H1 (cell line): ENCODE measurements around the gene POLE. TPM values are rescaled to one million over a fixed set of nuclear protein-coding genes. Genes with fewer than 3 reads are reported as not detected.

ENCODE experiments used
- CTCF ChIA-PET: fragments of 300-600 bp; sonication (Branson Sonifier 250); formaldehyde crosslinking; loops from one replicate; lab custom pipeline; 2021; ENCODE audit not compliant: partially characterized antibody; lab: Charles Lee
- POLR2A ChIA-PET: fragments of 300-600 bp; sonication (Branson Sonifier 250); formaldehyde crosslinking; loops from one replicate; lab custom pipeline; 2021; ENCODE audit warnings: inconsistent platforms; ENCODE audit not compliant: partially characterized antibody; lab: Charles Lee
- DNase-seq, 2 experiments: peaks; one replicate each; pipeline versions ENCODE4 v3.0.0 to v3.0.0-alpha.2; 2010 to 2022; ENCODE audit warnings: low spot score in 2 of 2, low read depth in 1 of 2, mixed read lengths in 1 of 2
- FAIRE-seq: peaks from 2 replicates; lab custom pipeline; 2011; peaks lifted over from hg19 to GRCh38; lab: Jason Lieb, UNC
- H2AFZ ChIP-seq: 2 replicates; pipeline ENCODE4 v1.8.1; 2012; ENCODE audit warnings: low read length, inconsistent platforms
- H2AK5ac ChIP-seq: 2 replicates; pipeline ENCODE4 v1.6.1; 2013; ENCODE audit warnings: low read depth, low read length
- H2BK120ac ChIP-seq: replicated peaks from 2 replicates; pipeline ENCODE3; 2013; ENCODE audit warnings: low read depth, low read length, inconsistent platforms
- H2BK12ac ChIP-seq: 2 replicates; pipeline ENCODE4 v1.6.1; 2013; ENCODE audit warnings: low read depth, low read length
- H2BK15ac ChIP-seq: 2 replicates; pipeline ENCODE4 v1.6.1; 2013; ENCODE audit warnings: low read length
- H2BK20ac ChIP-seq: 2 replicates; pipeline ENCODE4 v1.6.1; 2013; ENCODE audit warnings: low read length
- H2BK5ac ChIP-seq: 2 replicates; pipeline ENCODE4 v1.6.1; 2013; ENCODE audit warnings: low read depth, low read length
- H3K14ac ChIP-seq: 2 replicates; pipeline ENCODE4 v1.6.1; 2013; ENCODE audit warnings: inconsistent platforms; ENCODE audit not compliant: insufficient read length
- H3K18ac ChIP-seq: 2 replicates; pipeline ENCODE4 v1.6.1; 2013; ENCODE audit warnings: low read length; ENCODE audit errors: extremely low read depth
- H3K23ac ChIP-seq: 2 replicates; pipeline ENCODE4 v1.6.1; 2013; ENCODE audit warnings: inconsistent platforms; ENCODE audit not compliant: insufficient read length
- H3K23me2 ChIP-seq: 2 replicates; pipeline ENCODE4 v1.6.1; 2013; ENCODE audit warnings: low read depth, low read length
- H3K27ac ChIP-seq: 2 replicates; pipeline ENCODE4 v1.6.1; 2011; ENCODE audit warnings: low read depth, low read length, inconsistent platforms
- H3K27me3 ChIP-seq, 4 experiments: replicated peaks in 1 of 4; 1 replicate in 1 of 4; 2 replicates in 3 of 4; pipeline versions ENCODE4 v1.6.1 to v1.8.1; 2011 to 2013; ENCODE audit warnings: low read length in 3 of 4, mild to moderate bottlenecking in 3 of 4, inconsistent platforms in 2 of 4, mixed read lengths in 2 of 4, moderate library complexity in 1 of 4; ENCODE audit not compliant: control insufficient read depth in 3 of 4, insufficient read depth in 3 of 4; ENCODE audit errors: extremely low read depth in 1 of 4
- H3K36me3 ChIP-seq, 4 experiments: 2 replicates each; pipeline versions ENCODE4 v1.6.1 to v1.8.1; 2011 to 2013; ENCODE audit warnings: mild to moderate bottlenecking in 4 of 4, low read length in 3 of 4, moderate library complexity in 2 of 4, control low read depth in 1 of 4, inconsistent platforms in 1 of 4; ENCODE audit not compliant: insufficient read depth in 4 of 4, control insufficient read depth in 2 of 4
- H3K4ac ChIP-seq: replicated peaks from 2 replicates; pipeline ENCODE3; 2013; ENCODE audit warnings: low read length, low read depth, mixed read lengths, inconsistent platforms; ENCODE audit not compliant: insufficient read length
- H3K4me1 ChIP-seq, 4 experiments: replicated peaks in 1 of 4; 1 replicate in 1 of 4; 2 replicates in 3 of 4; pipeline versions ENCODE4 v1.6.1 to v1.8.1; 2011 to 2013; ENCODE audit warnings: low read length in 3 of 4, inconsistent platforms in 2 of 4, mixed read lengths in 1 of 4; ENCODE audit not compliant: insufficient read depth in 4 of 4, control insufficient read depth in 3 of 4
- H3K4me2 ChIP-seq, 2 experiments: 2 replicates each; pipeline versions ENCODE4 v1.6.1 to v1.8.1; 2011 to 2013; ENCODE audit warnings: low read depth in 2 of 2, low read length in 2 of 2, control low read depth in 1 of 2, inconsistent platforms in 1 of 2, mild to moderate bottlenecking in 1 of 2; ENCODE audit not compliant: insufficient read depth in 1 of 2
- H3K4me3 ChIP-seq, 4 experiments: fragments of 200-600, 300-600 bp in 1 of 4; sonication (generic), shearing (Covaris generic), sonication (Bioruptor Twin) in 1 of 4; 2 replicates each; pipeline versions ENCODE4 v1.5.1 to v1.8.1; 2011 to 2016; ENCODE audit warnings: low read length in 4 of 4, low read depth in 3 of 4, control low read depth in 2 of 4, inconsistent platforms in 2 of 4, mild to moderate bottlenecking in 2 of 4, mixed read lengths in 1 of 4, moderate library complexity in 1 of 4; ENCODE audit not compliant: insufficient read depth in 2 of 4; ENCODE audit errors: extremely low read depth in 1 of 4
- H3K56ac ChIP-seq: replicated peaks from 2 replicates; pipeline ENCODE3; 2013; ENCODE audit warnings: low read depth, mild to moderate bottlenecking, mixed read lengths, low read length, inconsistent platforms; ENCODE audit not compliant: insufficient read length
- H3K79me1 ChIP-seq: 2 replicates; pipeline ENCODE4 v1.6.1; 2013; ENCODE audit warnings: low read depth, low read length, control low read depth
- H3K79me2 ChIP-seq, 2 experiments: 2 replicates each; pipeline versions ENCODE4 v1.6.1 to v1.8.1; 2012 to 2013; ENCODE audit warnings: low read length in 2 of 2, mild to moderate bottlenecking in 2 of 2, inconsistent platforms in 1 of 2; ENCODE audit not compliant: insufficient read depth in 2 of 2, control insufficient read depth in 1 of 2
- H3K9ac ChIP-seq, 4 experiments: replicated peaks in 1 of 4; 1 replicate in 1 of 4; 2 replicates in 3 of 4; pipeline versions ENCODE4 v1.6.1 to v1.8.1; 2011 to 2013; ENCODE audit warnings: low read depth in 3 of 4, low read length in 3 of 4, control low read depth in 2 of 4, mild to moderate bottlenecking in 2 of 4, moderate library complexity in 2 of 4, inconsistent platforms in 1 of 4; ENCODE audit errors: extremely low read depth in 1 of 4
- H3K9me3 ChIP-seq, 2 experiments: 2 replicates each; pipeline versions ENCODE4 v1.6.1 to v1.8.1; 2012 to 2013; ENCODE audit warnings: mild to moderate bottlenecking in 2 of 2, moderate library complexity in 2 of 2, control low read depth in 1 of 2, inconsistent platforms in 1 of 2, low read depth in 1 of 2, low read length in 1 of 2, mixed read lengths in 1 of 2; ENCODE audit not compliant: insufficient read depth in 2 of 2
- H4K20me1 ChIP-seq, 2 experiments: replicated peaks in 1 of 2; 2 replicates each; pipeline versions ENCODE3 to v1.8.1; 2011 to 2013; ENCODE audit warnings: inconsistent platforms in 2 of 2, low read length in 2 of 2, mild to moderate bottlenecking in 1 of 2; ENCODE audit not compliant: insufficient read depth in 2 of 2, control insufficient read depth in 1 of 2
- H4K5ac ChIP-seq: 2 replicates; pipeline ENCODE4 v1.6.1; 2013; ENCODE audit warnings: low read length, low read depth, mixed read lengths, inconsistent platforms; ENCODE audit not compliant: insufficient read length
- H4K8ac ChIP-seq: 2 replicates; pipeline ENCODE4 v1.8.0; 2013; ENCODE audit warnings: mild to moderate bottlenecking, moderate library complexity, low read length, inconsistent platforms; ENCODE audit not compliant: insufficient read depth; ENCODE audit errors: extremely low read depth
- H4K91ac ChIP-seq: replicated peaks from 2 replicates; pipeline ENCODE3; 2013; ENCODE audit warnings: low read length, mixed read lengths, inconsistent platforms; ENCODE audit not compliant: insufficient read length
- BCL11A ChIP-seq, 2 experiments: IDR thresholded peaks; one replicate each; pipeline ENCODE4 v1.6.1; 2011; ENCODE audit warnings: low read depth in 2 of 2, low read length in 2 of 2, mild to moderate bottlenecking in 2 of 2
- CBX5 ChIP-seq: fragments of 300-800, 300-1000 bp; sonication (generic); IDR thresholded peaks from 2 replicates; pipeline ENCODE4 v1.7.1; 2016; ENCODE audit warnings: antibody characterized with exemption, low read length, low read depth
- CREB1 ChIP-seq: IDR thresholded peaks from 2 replicates; pipeline ENCODE4 v1.6.1; 2012; ENCODE audit warnings: inconsistent platforms
- POU5F1 ChIP-seq: IDR thresholded peaks from 2 replicates; pipeline ENCODE4 v1.6.1; 2011; ENCODE audit warnings: low read depth, mild to moderate bottlenecking, low read length, moderate library complexity
- SRF ChIP-seq: IDR thresholded peaks from 2 replicates; pipeline ENCODE4 v1.6.1; 2011; ENCODE audit warnings: mild to moderate bottlenecking, low read depth, low read length, moderate library complexity
- TAF1 ChIP-seq: IDR thresholded peaks from 2 replicates; pipeline ENCODE4 v1.6.1; 2011; ENCODE audit warnings: mild to moderate bottlenecking, low read depth, low read length
- ZNF274 ChIP-seq: IDR thresholded peaks from 2 replicates; pipeline ENCODE4 v1.7.0; 2012; ENCODE audit warnings: low read length, borderline replicate concordance; ENCODE audit errors: extremely low read depth
- whole genome bisulfite sequencing, 2 experiments: shearing (Covaris generic) in 1 of 2; methylation state at CpG; one replicate each; pipeline versions ENCODE4 v1.1.6 to v1.1.7; 2013 to 2015; ENCODE audit warnings: low lambda C conversion rate in 2 of 2, mixed read lengths in 2 of 2, inconsistent platforms in 1 of 2, low coverage in 1 of 2, missing lambda C conversion rate in 1 of 2; ENCODE audit not compliant: insufficient replicate concordance in 2 of 2, insufficient coverage in 1 of 2, insufficient read length in 1 of 2; ENCODE audit errors: extremely low coverage in 1 of 2, missing lambda C conversion rate in 1 of 2; 5-methylcytosine and 5-hydroxymethylcytosine counted together
- polyA plus RNA-seq, 7 experiments: library from polyadenylated mRNA; depleted of rRNA in 3 of 7; stranded (reverse) in 5 of 7; unstranded in 2 of 7; fragments of >200 nt in 5 of 7; fragments of 200-250 nt in 2 of 7; gene quantifications; 1 replicate in 5 of 7; 2 replicates in 1 of 7; 4 replicates in 1 of 7; pipeline versions ENCODE4 v1.2.1 to v1.2.3, GENCODE V29; 2011 to 2013; ENCODE audit warnings: missing spikeins in 2 of 7, mixed read lengths in 2 of 7
- total RNA-seq: library from RNA; stranded (reverse); fragmentation: NEBNext Ultra II Directional; extraction: Animal tissue kit (Norgen Biotek cat#: 25700); gene quantifications from 2 replicates; pipeline ENCODE4 v1.2.1, GENCODE V29; 2021
- TF ChIP-seq, protein P1 (sequence below): IDR thresholded peaks from 2 replicates; pipeline ENCODE4 v1.6.1; 2012; ENCODE audit warnings: inconsistent platforms
- TF ChIP-seq, protein P2 (sequence below): IDR thresholded peaks from 2 replicates; pipeline ENCODE4 v1.6.1; 2012; ENCODE audit warnings: low read length, inconsistent platforms
- TF ChIP-seq, protein P3 (sequence below): IDR thresholded peaks from 2 replicates; pipeline ENCODE4 v1.6.1; 2012; ENCODE audit warnings: inconsistent platforms

The POLE gene
- total and polyA plus RNA-seq, 2 of the 8 experiments (the other 6 are each of a cell fraction or from before 2014, with no cell fraction given): 59.7 to 115 TPM

GRCh38 chr12:132592282-132592970, 94.7 kb downstream of the POLE start:
- Histone ChIP-seq H4K5ac (no peak overlapping the region), H3K4ac (no peak overlapping the region), H2BK20ac (no peak overlapping the region), H3K9me3 (peaks cover 0 to 7% of the 10 kb centered on the region in 2 experiments; a peak in 1 of 4 replicates), H3K9ac (no peak overlapping the region), H3K18ac (no peak overlapping the region), H3K4me1 (no peaks in the 10 kb centered on the region), H4K20me1 (peaks cover 0 to 5% of the 10 kb centered on the region in 2 experiments), H3K79me2 (no peaks in the 10 kb centered on the region), H3K36me3 (no peaks in the 10 kb centered on the region), H4K91ac (no peak overlapping the region), H3K56ac (no peak overlapping the region), H3K4me2 (no peak overlapping the region), H3K27me3 (peaks cover 33 to 76% (median 71%) of the 10 kb centered on the region in 4 experiments), H3K23me2 (no peaks in the 10 kb centered on the region), H3K23ac (no peak overlapping the region), H4K8ac (no peak overlapping the region), H2BK5ac (no peak overlapping the region), H2AFZ (no peak overlapping the region), H3K27ac (no peak overlapping the region), H2BK12ac (no peak overlapping the region), H3K14ac (no peak overlapping the region), H2BK15ac (no peak overlapping the region), H2AK5ac (no peak overlapping the region), H3K4me3 (no peak overlapping the region), H2BK120ac (no peak overlapping the region), H3K79me1 (no peaks in the 10 kb centered on the region)
- WGBS, 2 experiments: 87% methylated on average over 23 of the region's 38 CpGs; no CpG with 5 or more reads in 1 of the 2 experiments
- CTCF ChIA-PET: interaction anchor here (0.8 to 1.1 kb wide), 2 partner anchors 9 to 31 kb away, joined by 3 to 4 read pairs; no protein-coding TSS in a partner anchor
- POLR2A ChIA-PET: interaction anchor here (0.9 to 2.4 kb wide), 3 partner anchors 10 to 31 kb away, joined by 4 to 18 read pairs (median 6); no protein-coding TSS in a partner anchor
- no peak for DNase-seq
- no peak for FAIRE-seq
- TF ChIP-seq TAF1: no peak
- TF ChIP-seq, protein P1, sequence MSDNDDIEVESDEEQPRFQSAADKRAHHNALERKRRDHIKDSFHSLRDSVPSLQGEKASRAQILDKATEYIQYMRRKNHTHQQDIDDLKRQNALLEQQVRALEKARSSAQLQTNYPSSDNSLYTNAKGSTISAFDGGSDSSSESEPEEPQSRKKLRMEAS: no peak
- TF ChIP-seq, protein P2, sequence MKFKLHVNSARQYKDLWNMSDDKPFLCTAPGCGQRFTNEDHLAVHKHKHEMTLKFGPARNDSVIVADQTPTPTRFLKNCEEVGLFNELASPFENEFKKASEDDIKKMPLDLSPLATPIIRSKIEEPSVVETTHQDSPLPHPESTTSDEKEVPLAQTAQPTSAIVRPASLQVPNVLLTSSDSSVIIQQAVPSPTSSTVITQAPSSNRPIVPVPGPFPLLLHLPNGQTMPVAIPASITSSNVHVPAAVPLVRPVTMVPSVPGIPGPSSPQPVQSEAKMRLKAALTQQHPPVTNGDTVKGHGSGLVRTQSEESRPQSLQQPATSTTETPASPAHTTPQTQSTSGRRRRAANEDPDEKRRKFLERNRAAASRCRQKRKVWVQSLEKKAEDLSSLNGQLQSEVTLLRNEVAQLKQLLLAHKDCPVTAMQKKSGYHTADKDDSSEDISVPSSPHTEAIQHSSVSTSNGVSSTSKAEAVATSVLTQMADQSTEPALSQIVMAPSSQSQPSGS: no peak
- TF ChIP-seq, protein P3, sequence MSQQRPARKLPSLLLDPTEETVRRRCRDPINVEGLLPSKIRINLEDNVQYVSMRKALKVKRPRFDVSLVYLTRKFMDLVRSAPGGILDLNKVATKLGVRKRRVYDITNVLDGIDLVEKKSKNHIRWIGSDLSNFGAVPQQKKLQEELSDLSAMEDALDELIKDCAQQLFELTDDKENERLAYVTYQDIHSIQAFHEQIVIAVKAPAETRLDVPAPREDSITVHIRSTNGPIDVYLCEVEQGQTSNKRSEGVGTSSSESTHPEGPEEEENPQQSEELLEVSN: no peak
- no peak for TF ChIP-seq SRF
- no peak for TF ChIP-seq CBX5
- TF ChIP-seq CREB1: no peak
- no peak for TF ChIP-seq ZNF274
- TF ChIP-seq BCL11A (IDR thresholded peaks at IDR 0.05; ENCODE audit: low read depth in 2 of 2, low read length in 2 of 2): no peak
- TF ChIP-seq POU5F1: no peak
